Transverse colon (tissue), 4 donors: ENCODE data around the gene TSPOAP1. TPM values are rescaled to one million over a fixed set of nuclear protein-coding genes. Genes with fewer than 3 reads are reported as not detected.

Experiments
- DNase-seq: peaks from one replicate; pipeline ENCODE4 v3.0.0-alpha.2; 2019
- H3K27ac ChIP-seq, 4 donors: fragments of 200-600 bp; sonication (generic); 2 replicates each; pipeline ENCODE4 v1.5.1; 2016 to 2018; ENCODE audit warnings: inconsistent platforms in 4 of 4
- H3K27me3 ChIP-seq: fragments of 200-600 bp; sonication (generic); 2 replicates; pipeline ENCODE4 v1.5.1; 2017; ENCODE audit warnings: inconsistent platforms
- H3K36me3 ChIP-seq, 4 donors: fragments of 200-600 bp; sonication (generic); 2 replicates each; pipeline ENCODE4 v1.5.1; 2017 to 2019; ENCODE audit warnings: inconsistent platforms in 4 of 4
- H3K4me1 ChIP-seq, 4 donors: fragments of 200-600 bp; sonication (generic); 2 replicates each; pipeline ENCODE4 v1.5.1; 2017 to 2020; ENCODE audit warnings: inconsistent platforms in 4 of 4
- H3K4me3 ChIP-seq, 4 donors: fragments of 200-600 bp; sonication (generic); 1 replicate in 1 of 4; 2 replicates in 3 of 4; pipeline versions ENCODE4 v1.5.1 to v1.6.1; 2017 to 2019; ENCODE audit warnings: inconsistent platforms in 4 of 4
- H3K9me3 ChIP-seq, 2 donors: fragments of 200-600 bp; sonication (generic); 2 replicates each; pipeline ENCODE4 v1.5.1; 2017 to 2019; ENCODE audit warnings: inconsistent platforms in 2 of 2
- EP300 ChIP-seq: sonication (generic); formaldehyde crosslinking; IDR thresholded peaks from one replicate; pipeline ENCODE4 v1.6.1; 2017; ENCODE audit warnings: antibody characterized with exemption, low read depth
- POLR2A ChIP-seq: fragments of 450-650 bp; IDR thresholded peaks from one replicate; pipeline ENCODE4 v1.6.1; 2016; ENCODE audit warnings: antibody characterized with exemption, mild to moderate bottlenecking, moderate library complexity
- POLR2AphosphoS5 ChIP-seq, 3 donors: sonication (generic); formaldehyde crosslinking; IDR thresholded peaks; one replicate each; pipeline ENCODE4 v1.6.1; 2016; ENCODE audit warnings: antibody characterized with exemption in 3 of 3
- WGBS, 2 donors: methylation state at CpG; one replicate each; pipeline ENCODE4 v1.1.5; 2018; ENCODE audit warnings: low coverage in 1 of 2; 5-methylcytosine and 5-hydroxymethylcytosine counted together
- in situ Hi-C, 4 donors: fragments of 200-750 bp; cut with MboI; loops; one replicate each; pipeline versions ENCODE4 v1.15.0 to v1.15.1; 2017; ENCODE audit warnings: low sequenced_read_pairs in 3 of 4, low pct_ligation_motif_present in 1 of 4, low pct_unique_long_range_greater_than_20kb in 1 of 4
- intact Hi-C: fragments of 100-400 bp; cut with DNase I; formaldehyde crosslinking; loops from one replicate; pipeline ENCODE4 v1.15.1; 2023; ENCODE audit warnings: low total_unique reads
- total RNA-seq, 4 donors: library from RNA; depleted of rRNA; stranded (reverse); fragments of >200 nt; gene quantifications; one replicate each; pipeline ENCODE4 v1.1.0, GENCODE V29; 2016
- TF ChIP-seq, protein P1 (sequence below), 5 experiments: fragments of 200-600 bp in 3 of 5; fragments of 450-650 bp in 2 of 5; sonication (generic) in 3 of 5; IDR thresholded peaks; 1 replicate in 2 of 5; 2 replicates in 3 of 5; pipeline ENCODE4 v1.5.1; 2016 to 2017; ENCODE audit warnings: antibody characterized with exemption in 5 of 5, inconsistent platforms in 3 of 5, mild to moderate bottlenecking in 2 of 5, moderate library complexity in 1 of 5

The TSPOAP1 gene
- total RNA-seq, 4 donors from 2014 or later, result 4.4 to 21.7 (median 9.4) TPM

DNA sequence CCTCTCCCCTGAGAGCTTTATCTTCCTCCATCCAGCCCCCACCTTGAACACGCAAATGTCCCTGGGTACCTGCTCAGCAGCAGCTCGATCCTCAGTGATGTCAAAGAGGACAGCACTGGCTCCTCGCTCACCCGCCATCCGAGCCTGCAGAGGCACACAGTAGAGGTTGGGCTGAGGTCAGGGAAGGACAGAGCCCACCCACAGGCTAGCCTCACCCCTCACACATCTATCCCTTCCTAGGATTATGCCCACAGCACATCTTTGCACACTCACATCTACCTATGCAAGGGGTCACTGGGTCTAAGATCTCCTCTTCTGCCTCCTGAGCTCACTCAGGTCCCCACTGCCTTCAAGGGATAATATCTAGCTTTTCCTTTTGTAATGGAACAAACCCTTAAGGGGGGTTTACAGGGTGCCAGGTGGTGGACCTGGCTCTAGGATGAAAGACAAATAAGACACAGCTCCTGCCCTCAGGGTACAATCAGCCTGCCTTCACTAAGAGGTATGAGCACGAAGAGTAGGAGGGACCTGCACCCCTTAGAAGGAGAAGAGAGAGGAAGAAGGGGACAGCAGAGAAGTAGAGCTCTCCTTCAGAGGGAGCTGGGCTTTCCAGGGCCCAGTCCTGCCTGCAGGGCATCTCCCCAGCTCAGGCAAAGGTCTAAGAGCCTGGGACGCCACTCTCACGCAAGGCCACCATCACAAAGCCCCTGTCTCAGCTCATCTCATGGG, 35.0 kb upstream of the TSPOAP1 start:
- H3K27me3 ChIP-seq, result no peaks in the 10 kb centered on the region
- peak overlapping the region; percentile 82 to 91 (median 84) for H3K27ac ChIP-seq
- in situ Hi-C loops (loop anchor here in 1 of 4 donors (10.0 kb wide), 1 partner anchor 51 kb away; the partner anchor contains the start of gene RNF43), intact Hi-C loops (no loop called here)
- H3K9me3 ChIP-seq, result no peaks in the 10 kb centered on the region
- DNase-seq, result no peak
- H3K4me1 ChIP-seq, result peaks cover 12 to 45% (median 34%) of the 10 kb centered on the region in 4 donors
- 75% methylated on average over 8 of the region's 8 CpGs; no CpG with 5 or more reads in 1 of the 2 donors for WGBS, 2 donors
- no peak overlapping the region for H3K4me3 ChIP-seq
- no peak for TF ChIP-seq POLR2A
- no peak for TF ChIP-seq POLR2AphosphoS5 (IDR thresholded peaks at IDR 0.05)
- TF ChIP-seq, protein P1, sequence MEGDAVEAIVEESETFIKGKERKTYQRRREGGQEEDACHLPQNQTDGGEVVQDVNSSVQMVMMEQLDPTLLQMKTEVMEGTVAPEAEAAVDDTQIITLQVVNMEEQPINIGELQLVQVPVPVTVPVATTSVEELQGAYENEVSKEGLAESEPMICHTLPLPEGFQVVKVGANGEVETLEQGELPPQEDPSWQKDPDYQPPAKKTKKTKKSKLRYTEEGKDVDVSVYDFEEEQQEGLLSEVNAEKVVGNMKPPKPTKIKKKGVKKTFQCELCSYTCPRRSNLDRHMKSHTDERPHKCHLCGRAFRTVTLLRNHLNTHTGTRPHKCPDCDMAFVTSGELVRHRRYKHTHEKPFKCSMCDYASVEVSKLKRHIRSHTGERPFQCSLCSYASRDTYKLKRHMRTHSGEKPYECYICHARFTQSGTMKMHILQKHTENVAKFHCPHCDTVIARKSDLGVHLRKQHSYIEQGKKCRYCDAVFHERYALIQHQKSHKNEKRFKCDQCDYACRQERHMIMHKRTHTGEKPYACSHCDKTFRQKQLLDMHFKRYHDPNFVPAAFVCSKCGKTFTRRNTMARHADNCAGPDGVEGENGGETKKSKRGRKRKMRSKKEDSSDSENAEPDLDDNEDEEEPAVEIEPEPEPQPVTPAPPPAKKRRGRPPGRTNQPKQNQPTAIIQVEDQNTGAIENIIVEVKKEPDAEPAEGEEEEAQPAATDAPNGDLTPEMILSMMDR (IDR thresholded peaks at IDR 0.05), result no peak
- TF ChIP-seq EP300, result no peak
- H3K36me3 ChIP-seq, result no peaks in the 10 kb centered on the region

DNA sequence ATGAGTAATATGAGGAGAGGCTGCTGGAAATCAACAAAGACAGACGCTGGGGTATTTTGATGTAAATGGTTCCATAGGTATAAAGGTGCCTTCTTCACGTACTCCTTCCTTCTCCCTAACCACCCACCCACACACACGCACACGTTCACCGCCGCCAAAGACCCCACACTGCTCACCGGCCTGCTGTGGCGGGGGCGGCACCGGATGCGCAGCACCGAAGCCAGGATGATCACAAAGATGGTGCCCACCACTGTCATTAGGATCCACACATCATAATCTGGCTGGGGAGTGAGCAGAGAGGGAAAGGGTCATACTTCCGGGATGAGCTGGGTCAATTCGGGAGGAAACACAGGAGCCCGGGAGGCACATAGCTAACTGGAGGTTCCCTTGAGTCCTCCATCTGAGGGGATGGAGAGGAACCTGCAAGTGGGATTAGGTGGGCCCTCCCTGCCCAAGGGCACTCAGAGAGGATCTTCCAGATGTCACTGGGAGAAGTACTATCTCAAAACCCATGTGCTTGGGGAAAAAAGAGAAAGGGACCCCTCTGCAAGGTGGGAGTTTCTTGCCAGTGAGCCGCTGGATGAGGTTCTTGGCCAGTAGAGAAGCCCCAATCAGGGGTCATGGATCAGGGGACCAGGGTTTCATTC, 33.9 kb upstream of the TSPOAP1 start:
- H3K4me1 ChIP-seq, result peaks cover 12 to 40% (median 34%) of the 10 kb centered on the region in 4 donors
- in situ Hi-C loops (loop anchor here in 1 of 4 donors (10.0 kb wide), 1 partner anchor 52 kb away; the partner anchor contains the start of gene RNF43), intact Hi-C loops (no loop called here)
- H3K9me3 ChIP-seq, result no peaks in the 10 kb centered on the region
- DNase-seq, result no peak
- no peak overlapping the region for H3K27ac ChIP-seq
- WGBS, 2 donors, result 84 to 89% methylated on average over 3 to 16 of the region's 16 CpGs
- H3K27me3 ChIP-seq, result no peaks in the 10 kb centered on the region
- TF ChIP-seq POLR2A (no peak), POLR2AphosphoS5 (IDR thresholded peaks at IDR 0.05) (no peak), EP300 (no peak)
- TF ChIP-seq, protein P1 (IDR thresholded peaks at IDR 0.05), result no peak
- no peaks in the 10 kb centered on the region for H3K36me3 ChIP-seq
- no peak overlapping the region for H3K4me3 ChIP-seq

DNA sequence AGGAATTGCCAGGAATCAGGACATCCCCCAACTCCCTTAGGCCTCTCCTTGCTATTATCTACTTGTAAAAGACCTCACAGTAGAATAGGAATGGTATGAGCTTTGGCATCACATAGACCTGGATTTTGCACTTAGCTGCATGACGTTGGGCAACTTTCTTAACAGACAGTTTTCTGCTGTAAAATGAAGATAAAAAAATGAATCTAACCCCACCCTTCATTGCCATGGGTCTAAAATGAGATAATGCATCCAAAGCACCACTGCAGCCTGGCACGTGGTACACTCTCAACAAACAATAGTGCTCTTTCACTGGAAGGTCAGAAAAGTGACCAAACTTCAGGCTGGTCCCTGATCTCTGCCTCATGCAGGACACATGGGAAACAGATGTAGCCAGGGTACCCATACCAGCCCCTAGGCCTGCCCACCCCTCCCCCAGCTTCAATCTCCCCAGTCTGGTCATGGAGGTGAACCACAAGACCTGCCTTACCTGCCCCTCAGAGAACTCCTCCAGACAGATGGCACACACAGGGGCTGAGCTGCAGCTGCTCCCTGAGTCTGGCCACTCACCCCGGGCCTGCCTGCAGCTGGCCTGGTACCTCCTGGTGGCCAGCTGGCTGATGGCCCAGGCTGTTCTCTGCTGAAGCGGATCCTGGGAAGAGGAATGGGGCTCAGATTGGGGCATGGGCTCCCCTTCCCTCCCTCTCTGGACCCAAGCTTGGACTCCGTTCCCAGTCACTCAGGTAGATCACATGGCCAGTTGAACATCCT, 31.9 kb upstream of the TSPOAP1 start:
- no peaks in the 10 kb centered on the region for H3K9me3 ChIP-seq
- no peak for DNase-seq
- intact Hi-C loops (no loop called here), in situ Hi-C loops (loop anchor here in 1 of 4 donors (10.0 kb wide), 1 partner anchor 54 kb away; the partner anchor contains the start of gene RNF43)
- H3K27me3 ChIP-seq, result no peaks in the 10 kb centered on the region
- H3K36me3 ChIP-seq, result no peaks in the 10 kb centered on the region
- no peak overlapping the region for H3K27ac ChIP-seq
- no peak overlapping the region for H3K4me3 ChIP-seq
- WGBS, 2 donors, result 60% methylated on average over 4 of the region's 5 CpGs; no CpG with 5 or more reads in 1 of the 2 donors
- H3K4me1 ChIP-seq, result peaks cover 7 to 20% (median 15%) of the 10 kb centered on the region in 4 donors
- TF ChIP-seq EP300 (no peak), POLR2AphosphoS5 (IDR thresholded peaks at IDR 0.05) (no peak), POLR2A (no peak)
- TF ChIP-seq, protein P1 (IDR thresholded peaks at IDR 0.05), result no peak
